Suppressor macrophage treated with lipopolysaccharide for 4 hours (primary cell): ENCODE data around the gene CD8B.

Experiments
- DNase-seq: peaks from one replicate; pipeline ENCODE4 v3.0.0-alpha.2; 2020

CD8B gene

DNA sequence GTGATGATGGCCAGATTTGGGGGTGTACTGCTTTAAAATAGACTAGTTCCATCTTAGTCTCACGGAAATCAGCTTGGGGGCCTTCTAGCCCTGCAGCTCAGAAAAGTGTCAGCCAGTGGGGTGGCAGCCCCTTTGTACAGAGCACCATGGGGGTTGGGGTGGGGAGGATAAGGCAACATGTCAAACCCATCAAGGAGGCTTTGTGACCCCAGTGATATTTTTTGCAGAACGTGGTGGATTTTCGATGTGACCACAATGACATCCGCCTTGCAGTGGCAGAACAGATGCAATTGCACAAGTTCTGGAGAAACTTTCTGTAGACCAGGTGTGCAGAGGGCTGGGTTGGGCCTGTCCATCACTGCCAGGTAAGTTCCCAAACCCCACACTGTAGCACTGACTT lies 67.9 kb downstream of the CD8B start:
- DNase-seq, result no peak

DNA sequence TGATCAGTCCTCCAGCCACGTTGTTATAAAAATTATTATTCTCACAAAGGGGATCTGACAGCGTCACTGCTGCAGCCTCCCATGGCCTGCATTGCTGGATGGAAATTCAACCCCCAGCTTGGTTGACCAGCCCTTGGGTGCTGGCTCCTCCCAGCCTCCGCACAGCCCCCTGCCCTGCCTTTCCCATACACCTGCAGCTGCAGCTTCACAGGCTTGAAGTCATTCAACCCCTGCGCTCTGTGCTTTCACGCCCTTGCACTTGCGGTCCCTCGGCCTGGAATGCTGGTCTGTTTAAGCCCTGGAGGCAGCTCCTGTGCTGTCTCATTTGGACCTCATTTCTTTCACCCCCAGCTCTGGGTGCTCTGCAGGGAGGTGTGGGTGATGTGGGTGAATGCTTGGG lies 70.1 kb downstream of the CD8B start:
- no peak for DNase-seq

- DNase-seq, result peak; percentile 54
These were observed 70.8 kb downstream of the CD8B start, which contains the start of gene CD8A for GRCh38 chr2:86790676-86791572. CD8A (minus strand) TSS chr2:86790913; CDS start chr2:86790825, 88 bp downstream.

GRCh38 chr2:86790134-86790675 lies 71.5 kb downstream of the CD8B start:
- no peak for DNase-seq

GRCh38 chr2:86789687-86790133 lies 72.0 kb downstream of the CD8B start:
- DNase-seq, result no peak

GRCh38 chr2:86788881-86789686 lies 72.6 kb downstream of the CD8B start:
- DNase-seq, result no peak

GRCh38 chr2:86788165-86788564 lies 73.5 kb downstream of the CD8B start:
- no peak for DNase-seq

DNA sequence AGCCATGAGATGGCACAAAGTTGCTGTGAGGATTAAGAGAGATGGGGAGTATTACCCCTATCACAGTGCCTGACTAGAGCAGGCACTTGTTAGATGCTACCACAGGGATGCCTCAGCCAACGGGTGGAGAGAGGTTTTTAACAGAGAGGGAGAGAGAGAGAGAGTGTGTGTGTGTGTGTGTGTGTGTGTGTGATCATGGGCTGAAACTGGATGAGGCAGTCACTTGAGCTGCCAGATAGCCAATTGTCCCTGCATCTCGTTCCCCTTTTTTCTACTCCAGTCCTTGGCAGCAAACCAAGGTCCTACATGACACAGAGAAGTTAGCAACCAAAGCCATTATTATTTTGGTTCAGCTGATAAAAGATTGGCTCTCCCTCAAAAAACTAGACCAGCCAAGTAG lies 74.0 kb downstream of the CD8B start:
- DNase-seq, result peak; percentile 68

GRCh38 chr2:86786001-86786536 lies 75.6 kb downstream of the CD8B start:
- no peak for DNase-seq

DNA sequence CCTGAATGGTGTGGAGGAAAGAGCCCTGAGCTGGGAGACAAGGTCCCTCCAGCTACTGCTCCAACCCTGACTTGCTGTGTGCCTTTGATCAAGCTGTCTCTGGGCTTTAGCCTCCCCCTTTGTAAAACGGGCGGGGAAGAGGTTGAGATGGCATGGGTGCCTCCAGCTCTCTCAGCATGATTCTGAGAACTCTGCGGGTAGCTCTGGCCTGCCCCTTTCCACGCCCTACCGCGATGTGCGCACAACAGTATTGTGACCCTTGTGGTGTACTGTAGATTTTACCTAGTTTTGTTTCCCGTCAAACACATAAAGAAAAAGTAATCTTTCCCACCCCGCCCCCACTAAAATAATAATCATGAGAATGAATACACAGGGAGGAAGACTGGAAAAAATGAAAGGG lies 76.2 kb downstream of the CD8B start:
- no peak for DNase-seq

GRCh38 chr2:86783615-86784339 lies 77.9 kb downstream of the CD8B start:
- DNase-seq, result peak; percentile 76

GRCh38 chr2:86782748-86783147 lies 78.9 kb downstream of the CD8B start:
- no peak for DNase-seq

GRCh38 chr2:86781363-86781762 lies 80.3 kb downstream of the CD8B start:
- DNase-seq, result no peak

GRCh38 chr2:86779971-86780370 lies 81.7 kb downstream of the CD8B start:
- no peak for DNase-seq

DNA sequence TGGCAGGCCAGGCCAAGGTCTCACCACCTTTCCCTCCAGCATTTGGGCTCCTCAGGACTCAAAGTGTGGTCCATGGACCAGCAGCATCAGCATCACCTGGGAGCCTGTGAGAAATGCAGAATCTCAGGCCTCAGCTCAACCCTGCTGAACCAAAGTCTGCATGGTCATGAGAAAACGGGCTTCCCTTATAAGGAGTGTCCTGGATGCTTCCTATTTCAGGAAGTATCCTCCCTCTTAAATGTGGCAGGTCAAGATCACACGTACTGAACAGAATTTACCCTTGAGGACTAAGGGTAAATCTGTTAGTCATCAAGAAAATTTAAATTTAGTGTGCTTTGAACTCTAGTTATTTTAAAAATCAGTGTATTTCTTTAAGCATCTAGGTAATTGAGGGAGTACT lies 82.7 kb downstream of the CD8B start:
- DNase-seq, result no peak

- DNase-seq, result no peak
These were observed 85.2 kb downstream of the CD8B start for GRCh38 chr2:86776532-86776931.

- no peak for DNase-seq
These were observed 86.3 kb downstream of the CD8B start for GRCh38 chr2:86775338-86775737.

- DNase-seq, result no peak
These were observed 86.8 kb downstream of the CD8B start for GRCh38 chr2:86774862-86775261.

GRCh38 chr2:86772611-86773010 lies 89.1 kb downstream of the CD8B start:
- no peak for DNase-seq

DNA sequence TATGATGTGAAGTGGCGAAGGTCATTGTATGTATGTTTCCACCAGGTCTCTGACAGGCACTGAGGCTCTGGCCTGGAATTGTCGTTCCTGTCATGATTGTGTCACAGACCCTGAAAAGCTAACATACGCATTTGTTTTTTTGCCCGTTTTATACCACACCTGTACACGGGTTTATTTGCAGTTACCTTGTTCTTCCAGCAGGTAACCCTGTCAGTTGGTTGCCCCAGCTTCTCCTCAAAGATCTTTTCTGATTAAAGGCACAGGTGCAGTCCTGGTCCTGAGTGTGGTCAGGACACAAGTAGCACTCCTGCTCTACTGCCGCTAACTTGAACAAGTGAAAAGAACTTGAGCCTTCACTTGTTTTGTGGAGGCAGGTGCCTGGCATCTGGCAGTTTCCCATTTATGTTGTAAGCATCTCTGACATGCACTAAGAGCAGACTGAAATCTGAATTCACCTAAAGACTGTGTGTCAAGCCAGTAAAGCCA lies 90.8 kb downstream of the CD8B start:
- DNase-seq, result no peak

DNA sequence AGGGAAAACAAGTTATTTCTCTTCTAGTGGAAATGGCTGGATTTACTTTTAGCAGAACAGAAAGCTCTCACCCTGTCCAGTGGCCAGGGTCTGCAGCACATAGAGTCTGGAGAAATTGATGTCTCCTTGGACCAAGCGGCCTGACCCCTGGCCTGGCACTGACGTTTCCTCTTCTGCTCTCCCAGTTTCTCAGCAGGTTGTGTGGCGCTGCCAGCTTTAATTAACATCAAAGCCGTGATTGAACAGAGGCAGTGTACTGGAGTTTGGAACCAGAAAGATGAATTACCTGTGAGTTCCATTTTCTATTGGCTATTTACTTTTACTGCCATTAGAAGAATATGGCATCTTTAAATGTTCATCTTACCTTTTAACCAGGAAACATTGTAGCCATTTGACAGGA lies 91.8 kb downstream of the CD8B start:
- no peak for DNase-seq

DNA sequence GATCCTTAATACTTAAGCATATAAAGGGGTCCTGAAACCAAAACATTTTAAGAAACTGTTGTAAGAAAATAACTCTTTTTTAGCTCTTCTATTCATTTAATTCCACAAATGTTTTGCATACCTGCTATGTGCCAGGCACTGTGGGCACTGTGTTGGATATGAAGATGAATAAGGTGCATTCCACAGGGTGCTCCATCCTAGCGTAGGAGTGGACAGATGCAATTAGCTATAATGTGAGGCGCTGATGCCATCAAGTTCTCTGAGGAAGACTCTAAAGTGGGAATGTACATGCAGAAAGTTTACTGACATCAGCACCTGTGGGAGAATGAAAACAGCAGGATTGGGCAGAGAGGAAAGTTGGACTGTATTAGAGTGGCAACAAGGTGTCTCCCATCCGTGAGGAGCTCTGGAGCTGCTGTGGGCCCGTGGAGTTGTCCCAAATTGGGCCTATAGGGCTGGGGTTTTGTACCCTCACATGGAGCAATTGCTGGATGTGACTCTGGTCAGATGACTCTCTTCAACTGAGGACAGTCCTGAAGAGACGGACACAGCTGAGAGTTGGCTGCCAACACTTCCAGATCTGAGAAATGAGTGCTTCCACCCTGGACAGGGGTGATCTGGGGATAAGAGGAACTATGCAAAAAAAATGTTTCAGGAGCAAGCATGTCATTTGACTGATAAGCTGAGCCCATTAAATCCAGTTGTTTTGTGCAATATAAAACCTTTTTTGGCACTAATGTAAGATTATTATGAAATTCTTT lies 93.3 kb downstream of the CD8B start:
- no peak for DNase-seq
